GM12878 (cell line): Measurements from ENCODE around the gene DCTPP1. TPM values are rescaled to one million over a fixed set of nuclear protein-coding genes. Genes with fewer than 3 reads are reported as not detected.

Source experiments
- ATF3 ChIP-seq: IDR thresholded peaks from 2 replicates; pipeline ENCODE4 v1.6.1; 2011; ENCODE audit warnings: low read depth, mild to moderate bottlenecking, low read length, moderate library complexity, borderline replicate concordance; ENCODE audit errors: extremely low read depth
- CBX3 ChIP-seq: fragments of 200-600 bp; sonication (generic); IDR thresholded peaks from 2 replicates; pipeline ENCODE4 v1.6.1; 2016; ENCODE audit warnings: low read depth, borderline replicate concordance
- EGR1 ChIP-seq, 2 experiments: IDR thresholded peaks; 1 replicate in 1 of 2; 2 replicates in 1 of 2; pipeline ENCODE4 v1.6.1; 2011 to 2012; ENCODE audit warnings: low read depth in 2 of 2, low read length in 2 of 2, borderline replicate concordance in 1 of 2, mild to moderate bottlenecking in 1 of 2, moderate library complexity in 1 of 2
- ESRRA ChIP-seq: IDR thresholded peaks from 2 replicates; pipeline ENCODE4 v1.6.1; 2012; ENCODE audit warnings: mild to moderate bottlenecking, low read length, improper control_type of control experiment
- GATAD2B ChIP-seq: fragments of 450-650 bp; conservative IDR thresholded peaks from 2 replicates; pipeline ENCODE4 v1.6.1; 2017; ENCODE audit warnings: low read depth, mild to moderate bottlenecking, moderate library complexity
- HSF1 ChIP-seq: fragments of 150-350 bp; IDR thresholded peaks from 2 replicates; pipeline ENCODE4 v1.6.1; 2014; ENCODE audit warnings: mild to moderate bottlenecking, low read depth, low read length
- JUNB ChIP-seq: IDR thresholded peaks from 2 replicates; pipeline ENCODE4 v1.6.1; 2016; ENCODE audit warnings: antibody characterized with exemption, mild to moderate bottlenecking
- KAT2A ChIP-seq: conservative IDR thresholded peaks from 2 replicates; pipeline ENCODE4 v1.6.1; 2011; ENCODE audit warnings: low read depth, low read length; ENCODE audit not compliant: control insufficient read depth
- MEF2B ChIP-seq: fragments of 450-650 bp; IDR thresholded peaks from 2 replicates; pipeline ENCODE4 v1.6.1; 2018; ENCODE audit warnings: mild to moderate bottlenecking, moderate library complexity; ENCODE audit not compliant: partially characterized antibody, poor library complexity, severe bottlenecking
- NRF1 ChIP-seq: conservative IDR thresholded peaks from 2 replicates; pipeline ENCODE4 v1.6.1; 2011; ENCODE audit warnings: mild to moderate bottlenecking, low read depth, low read length, improper control_type of control experiment
- POLR2A ChIP-seq: IDR thresholded peaks from 2 replicates; pipeline ENCODE4 v1.6.1; 2011; ENCODE audit warnings: low read depth, mild to moderate bottlenecking, low read length
- RELA ChIP-seq: fragments of 450-650 bp; IDR thresholded peaks from 2 replicates; pipeline ENCODE4 v1.8.0; 2014; ENCODE audit warnings: borderline replicate concordance; ENCODE audit not compliant: partially characterized antibody
- SMARCA5 ChIP-seq: fragments of 450-650 bp; IDR thresholded peaks from 2 replicates; pipeline ENCODE4 v1.6.1; 2017; ENCODE audit warnings: mild to moderate bottlenecking
- SMC3 ChIP-seq: IDR thresholded peaks from 2 replicates; pipeline ENCODE4 v1.6.1; 2011; ENCODE audit warnings: low read length, improper control_type of control experiment, borderline replicate concordance
- TBL1XR1 ChIP-seq: IDR thresholded peaks from 2 replicates; pipeline ENCODE4 v1.6.1; 2012; ENCODE audit warnings: low read depth, low read length, improper control_type of control experiment
- TCF12 ChIP-seq: IDR thresholded peaks from 2 replicates; pipeline ENCODE4 v1.6.1; 2011; ENCODE audit warnings: low read depth, mild to moderate bottlenecking, low read length
- TCF7 ChIP-seq: IDR thresholded peaks from 2 replicates; pipeline ENCODE4 v1.6.1; 2014; ENCODE audit warnings: antibody characterized with exemption, borderline replicate concordance
- USF1 ChIP-seq: IDR thresholded peaks from 2 replicates; pipeline ENCODE4 v1.6.1; 2011; ENCODE audit warnings: borderline replicate concordance, low read depth, mild to moderate bottlenecking, moderate library complexity, mixed read lengths, low read length; ENCODE audit not compliant: insufficient read depth; ENCODE audit errors: extremely low read length
- ZNF24 ChIP-seq: fragments of 450-650 bp; IDR thresholded peaks from 2 replicates; pipeline ENCODE4 v1.6.1; 2017; ENCODE audit warnings: antibody characterized with exemption, mild to moderate bottlenecking
- polyA plus RNA-seq, 11 experiments: library from polyadenylated mRNA; depleted of rRNA in 4 of 11; unstranded in 6 of 11; stranded (reverse) in 5 of 11; fragments of >200 nt; fragmentation: Nextera tagmentation in 4 of 11; fragmentation: Illumina TruSeq in 1 of 11; extraction: Ambion mirVana in 4 of 11; extraction: Trizol in 1 of 11; gene quantifications; 1 replicate in 1 of 11; 2 replicates in 10 of 11; pipeline versions ENCODE4 v1.2.1 to v1.2.3, GENCODE V29; 2011 to 2016; ENCODE audit warnings: inconsistent platforms in 2 of 11, missing spikeins in 2 of 11, low read depth in 1 of 11
- total RNA-seq, 4 experiments: library from RNA; depleted of rRNA in 3 of 4; stranded (reverse); fragments of >200 nt in 3 of 4; fragmentation: Illumina TruSeq in 1 of 4; extraction: Trizol in 1 of 4; gene quantifications; 2 replicates each; pipeline versions ENCODE4 v1.2.1 to v1.2.3, GENCODE V29; 2013 to 2021
- TF ChIP-seq, protein P1 (sequence below): fragments of 450-650 bp; formaldehyde crosslinking; IDR thresholded peaks from 2 replicates; pipeline ENCODE4 v1.4.0; 2022; ENCODE audit warnings: mild to moderate bottlenecking, moderate library complexity
- TF ChIP-seq, protein P2 (sequence below): IDR thresholded peaks from 2 replicates; pipeline ENCODE4 v1.6.1; 2011; ENCODE audit warnings: mild to moderate bottlenecking, low read depth, low read length, moderate library complexity; ENCODE audit not compliant: insufficient replicate concordance

Gene DCTPP1
- total and polyA plus RNA-seq, 10 of the 15 experiments (the other 5 are each of a cell fraction or from before 2014, with no cell fraction given): 72.1 to 266 (median 157) TPM

DNA sequence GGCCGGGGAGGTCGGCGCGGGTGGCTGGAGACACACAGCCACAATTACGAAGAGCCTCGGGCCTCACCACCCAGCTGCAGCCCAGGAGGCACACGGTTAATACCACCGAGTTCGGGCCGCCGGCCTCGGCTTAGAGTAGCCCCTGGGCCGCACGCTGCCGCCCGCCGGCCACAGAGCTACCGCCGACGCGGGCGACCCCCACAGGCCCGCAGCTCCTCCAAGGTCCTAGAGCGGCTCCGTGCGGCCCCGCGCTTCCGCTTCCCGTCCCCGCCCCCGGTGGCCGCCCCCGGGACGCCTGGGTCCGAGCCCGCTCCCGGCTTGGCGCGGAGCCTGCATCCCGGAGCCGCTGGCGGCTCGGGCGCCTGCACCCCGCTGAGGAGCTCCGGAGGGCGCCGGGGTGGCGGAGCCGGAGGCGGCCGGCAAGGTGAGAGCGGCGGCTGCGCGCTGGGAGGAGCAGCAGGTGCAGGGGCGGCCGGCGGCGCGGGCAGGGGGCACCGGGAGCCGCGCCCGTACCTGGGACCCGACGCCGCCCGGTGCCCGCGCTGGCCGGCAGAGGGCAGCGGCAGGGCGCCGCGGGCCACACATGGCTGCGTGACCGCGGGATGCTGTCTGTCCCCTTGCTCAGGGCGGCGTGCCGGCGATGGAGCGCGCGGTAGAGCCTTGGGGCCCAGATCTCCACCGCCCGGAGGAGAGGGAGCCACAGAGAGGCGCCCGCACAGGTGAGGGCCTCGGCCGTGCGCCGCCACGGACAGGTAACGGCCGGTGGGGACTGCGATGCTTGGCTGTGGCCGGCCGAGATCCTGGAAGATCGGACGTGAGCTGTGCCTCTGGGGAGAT lies 34.5 kb downstream of the DCTPP1 start, which contains the start of gene ZNF48 (continued):
- no peak for TF ChIP-seq USF1
- TF ChIP-seq GATAD2B: peak; percentile 98
- TF ChIP-seq HSF1: no peak
- TF ChIP-seq EGR1 (IDR thresholded peaks at IDR 0.05; ENCODE audit: borderline replicate concordance in 1 of 2, low read depth in 2 of 2, low read length in 2 of 2): peak in 1 of 2 experiments; percentile 95; a peak in 2 of 3 replicates
- no peak for TF ChIP-seq TBL1XR1
- no peak for TF ChIP-seq JUNB
- TF ChIP-seq, protein P1, sequence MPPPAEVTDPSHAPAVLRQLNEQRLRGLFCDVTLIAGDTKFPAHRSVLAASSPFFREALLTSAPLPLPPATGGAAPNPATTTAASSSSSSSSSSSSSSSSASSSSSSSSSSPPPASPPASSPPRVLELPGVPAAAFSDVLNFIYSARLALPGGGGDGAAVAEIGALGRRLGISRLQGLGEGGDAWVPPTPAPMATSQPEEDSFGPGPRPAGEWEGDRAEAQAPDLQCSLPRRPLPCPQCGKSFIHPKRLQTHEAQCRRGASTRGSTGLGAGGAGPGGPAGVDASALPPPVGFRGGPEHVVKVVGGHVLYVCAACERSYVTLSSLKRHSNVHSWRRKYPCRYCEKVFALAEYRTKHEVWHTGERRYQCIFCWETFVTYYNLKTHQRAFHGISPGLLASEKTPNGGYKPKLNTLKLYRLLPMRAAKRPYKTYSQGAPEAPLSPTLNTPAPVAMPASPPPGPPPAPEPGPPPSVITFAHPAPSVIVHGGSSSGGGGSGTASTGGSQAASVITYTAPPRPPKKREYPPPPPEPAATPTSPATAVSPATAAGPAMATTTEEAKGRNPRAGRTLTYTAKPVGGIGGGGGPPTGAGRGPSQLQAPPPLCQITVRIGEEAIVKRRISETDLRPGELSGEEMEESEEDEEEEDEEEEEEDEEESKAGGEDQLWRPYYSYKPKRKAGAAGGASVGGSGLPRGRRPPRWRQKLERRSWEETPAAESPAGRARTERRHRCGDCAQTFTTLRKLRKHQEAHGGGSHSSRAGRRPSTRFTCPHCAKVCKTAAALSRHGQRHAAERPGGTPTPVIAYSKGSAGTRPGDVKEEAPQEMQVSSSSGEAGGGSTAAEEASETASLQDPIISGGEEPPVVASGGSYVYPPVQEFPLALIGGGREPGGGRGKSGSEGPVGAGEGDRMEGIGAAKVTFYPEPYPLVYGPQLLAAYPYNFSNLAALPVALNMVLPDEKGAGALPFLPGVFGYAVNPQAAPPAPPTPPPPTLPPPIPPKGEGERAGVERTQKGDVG (CRISPR knock-in tag): no peak
- TF ChIP-seq SMARCA5: 0 out of 2 replicates have a peak, but pooled peaks have one; percentile 80
- no peak for TF ChIP-seq TCF12
- TF ChIP-seq CBX3: no peak
- peak; percentile 62; the same call in 1 of the 2 replicates for TF ChIP-seq ZNF24
- TF ChIP-seq, protein P2, sequence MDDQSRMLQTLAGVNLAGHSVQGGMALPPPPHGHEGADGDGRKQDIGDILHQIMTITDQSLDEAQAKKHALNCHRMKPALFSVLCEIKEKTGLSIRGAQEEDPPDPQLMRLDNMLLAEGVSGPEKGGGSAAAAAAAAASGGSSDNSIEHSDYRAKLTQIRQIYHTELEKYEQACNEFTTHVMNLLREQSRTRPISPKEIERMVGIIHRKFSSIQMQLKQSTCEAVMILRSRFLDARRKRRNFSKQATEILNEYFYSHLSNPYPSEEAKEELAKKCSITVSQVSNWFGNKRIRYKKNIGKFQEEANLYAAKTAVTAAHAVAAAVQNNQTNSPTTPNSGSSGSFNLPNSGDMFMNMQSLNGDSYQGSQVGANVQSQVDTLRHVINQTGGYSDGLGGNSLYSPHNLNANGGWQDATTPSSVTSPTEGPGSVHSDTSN: no peak
- TF ChIP-seq ESRRA: no peak
- no peak for TF ChIP-seq RELA
- no peak for TF ChIP-seq TCF7
- TF ChIP-seq POLR2A: peak; percentile 74
- TF ChIP-seq NRF1: no peak
- peak; percentile 73 for TF ChIP-seq MEF2B
- no peak for TF ChIP-seq ATF3
- TF ChIP-seq KAT2A: no peak
- TF ChIP-seq SMC3: no peak; the same call in 1 of the 2 replicates
